Lower leg skin (tissue), 3 donors: ENCODE data around the gene PCNX4.

Experiments
- POLR2A ChIP-seq, 2 donors: fragments of 450-650 bp; IDR thresholded peaks; one replicate each; pipeline ENCODE4 v1.6.1; 2016 to 2017; ENCODE audit warnings: antibody characterized with exemption in 2 of 2, mild to moderate bottlenecking in 1 of 2, moderate library complexity in 1 of 2
- TF ChIP-seq, protein P1 (sequence below), 3 donors: fragments of 450-650 bp; IDR thresholded peaks; one replicate each; pipeline ENCODE4 v1.5.1; 2016; ENCODE audit warnings: antibody characterized with exemption in 3 of 3, mild to moderate bottlenecking in 3 of 3, moderate library complexity in 2 of 3

- TF ChIP-seq, protein P1, sequence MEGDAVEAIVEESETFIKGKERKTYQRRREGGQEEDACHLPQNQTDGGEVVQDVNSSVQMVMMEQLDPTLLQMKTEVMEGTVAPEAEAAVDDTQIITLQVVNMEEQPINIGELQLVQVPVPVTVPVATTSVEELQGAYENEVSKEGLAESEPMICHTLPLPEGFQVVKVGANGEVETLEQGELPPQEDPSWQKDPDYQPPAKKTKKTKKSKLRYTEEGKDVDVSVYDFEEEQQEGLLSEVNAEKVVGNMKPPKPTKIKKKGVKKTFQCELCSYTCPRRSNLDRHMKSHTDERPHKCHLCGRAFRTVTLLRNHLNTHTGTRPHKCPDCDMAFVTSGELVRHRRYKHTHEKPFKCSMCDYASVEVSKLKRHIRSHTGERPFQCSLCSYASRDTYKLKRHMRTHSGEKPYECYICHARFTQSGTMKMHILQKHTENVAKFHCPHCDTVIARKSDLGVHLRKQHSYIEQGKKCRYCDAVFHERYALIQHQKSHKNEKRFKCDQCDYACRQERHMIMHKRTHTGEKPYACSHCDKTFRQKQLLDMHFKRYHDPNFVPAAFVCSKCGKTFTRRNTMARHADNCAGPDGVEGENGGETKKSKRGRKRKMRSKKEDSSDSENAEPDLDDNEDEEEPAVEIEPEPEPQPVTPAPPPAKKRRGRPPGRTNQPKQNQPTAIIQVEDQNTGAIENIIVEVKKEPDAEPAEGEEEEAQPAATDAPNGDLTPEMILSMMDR (IDR thresholded peaks at IDR 0.05), result no peak
- TF ChIP-seq POLR2A (IDR thresholded peaks at IDR 0.05), result no peak
Observed at GRCh38 chr14:60214003-60214402, 122.3 kb downstream of the PCNX4 start.
